ENCODE results near the gene NAP1L4.

DNA sequence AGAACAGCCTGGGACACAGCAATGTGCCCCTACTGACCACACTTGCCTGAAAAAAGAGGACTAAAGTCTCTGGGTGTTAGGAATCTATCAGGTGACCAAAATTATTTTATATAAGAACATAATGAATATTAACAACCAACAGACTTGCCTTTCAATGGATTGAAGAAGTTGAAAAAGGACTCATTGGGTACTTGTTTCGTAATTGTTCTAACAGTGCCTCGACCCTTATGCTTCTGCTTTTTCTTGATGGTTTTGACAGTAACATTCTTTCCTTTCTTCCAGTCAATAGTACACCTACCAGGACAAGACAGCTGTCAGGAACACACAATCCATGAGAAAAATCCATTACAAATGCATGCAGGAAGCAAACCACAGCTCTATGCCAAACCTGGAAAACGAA lies 33.9 kb downstream of the NAP1L4 start:
- TF ChIP-seq CTCF (IDR thresholded peaks at IDR 0.05) (no peak), POLR2A (IDR thresholded peaks at IDR 0.05) (no peak)

Data from right lobe of liver (tissue), 4 donors.